Left ventricle myocardium superior (tissue), 1 donor: ENCODE data around the gene GARIN6. TPM values are rescaled to one million over a fixed set of nuclear protein-coding genes. Genes with fewer than 3 reads are reported as not detected.
"Not testable (repeated sequence)": the region's sequence is repeated elsewhere in the genome, so short reads cannot be mapped to it uniquely, and the experiment has no call there.

Source experiments
- ATAC-seq: fragments of 200-7000 bp; cut with Tn5 transposase; one replicate; pipeline ENCODE4 v1.9.1; 2020; ENCODE audit warnings: mild to moderate bottlenecking, moderate library complexity
- DNase-seq: peaks from one replicate; pipeline ENCODE4 v3.0.0-alpha.2; 2020
- intact Hi-C: fragments of 100-400 bp; cut with micrococcal nuclease; formaldehyde crosslinking; loops from one replicate; pipeline ENCODE4 v1.11.0; 2022
- long read RNA-seq: library from polyadenylated mRNA; unstranded; transcript quantifications from one replicate; pipeline ENCODE4 v2.0.0, GENCODE V29; 2021
- total RNA-seq: library from RNA; stranded (reverse); fragmentation: NEBNext Ultra II Directional; extraction: Animal tissue kit (Norgen Biotek cat#: 25700); gene quantifications from one replicate; pipeline ENCODE4 v1.2.1, GENCODE V29; 2021
- donor health status: DM: no; HTN: yes; CAD: no; lungs with severe emphysema.

GARIN6 gene
- not detected for total RNA-seq
- long read RNA-seq = 0 reads

DNA sequence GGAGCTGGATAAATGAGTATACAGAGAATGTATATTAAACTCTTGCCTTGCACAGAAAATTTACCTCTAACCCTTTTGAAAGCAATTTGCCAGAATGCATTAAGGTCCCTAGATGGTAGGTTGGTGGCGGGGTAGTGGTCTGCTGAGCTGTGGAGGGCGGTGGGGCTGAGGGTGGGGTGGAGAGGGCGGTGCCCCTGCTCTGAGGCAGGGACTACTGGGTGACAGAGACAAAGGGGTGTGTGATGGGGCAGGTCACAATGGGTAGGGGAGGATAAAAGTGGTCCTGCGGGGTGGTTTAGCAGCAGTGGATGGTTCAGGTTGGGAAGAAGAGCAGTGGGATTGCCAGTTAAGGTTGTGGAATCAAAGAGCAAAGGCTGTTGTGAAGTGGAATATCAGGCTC lies at the start of gene GARIN6:
GARIN6 (plus strand) TSS at position 301 of the 400 bp plus-strand sequence. CDS start 422 bp downstream, outside the sequence.
- no peak for ATAC-seq
- DNase-seq = no peak
- intact Hi-C loops = no loop called here

DNA sequence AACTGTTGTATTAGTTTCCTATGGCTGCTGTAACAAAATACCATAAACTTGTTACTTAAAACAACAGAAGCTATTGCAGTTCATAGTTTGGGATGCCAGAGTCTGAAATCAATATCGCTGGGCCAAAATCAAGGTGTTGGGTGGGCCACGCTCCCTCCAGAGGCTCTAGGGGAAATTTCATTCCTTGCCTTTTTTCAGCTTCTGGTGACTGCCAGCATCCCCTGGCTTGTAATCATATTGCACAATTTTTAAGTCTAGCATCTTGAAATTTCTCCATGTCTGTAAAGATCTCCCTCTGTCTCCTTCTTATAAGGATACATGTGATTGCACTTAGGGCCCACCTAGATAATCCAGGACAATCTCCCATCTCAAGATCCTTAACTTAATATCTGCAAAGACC lies 48.8 kb upstream of the GARIN6 start:
- intact Hi-C loops = no loop called here
- ATAC-seq = no peak

DNA sequence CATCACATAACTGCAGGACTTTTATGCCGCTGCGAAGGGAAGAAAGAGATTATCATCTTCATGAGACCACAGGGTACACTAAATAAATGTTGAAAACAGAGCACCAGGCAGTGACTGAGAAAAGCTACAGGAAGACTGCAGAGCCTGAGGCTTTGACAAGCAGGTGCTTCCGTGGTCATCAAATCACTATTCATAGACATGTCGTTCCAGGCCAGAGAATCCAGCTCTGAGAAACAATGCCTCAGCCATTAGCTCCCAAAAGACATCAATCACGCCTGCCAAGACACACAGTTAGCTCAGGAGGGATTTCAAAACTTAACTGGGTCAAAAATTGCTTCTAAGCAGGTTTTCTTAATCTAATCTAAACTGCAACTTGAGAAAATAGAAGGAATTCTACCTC lies 47.2 kb upstream of the GARIN6 start:
- no peak for DNase-seq
- intact Hi-C loops = no loop called here
- ATAC-seq = no peak

More for the DNA sequence above, 48.8 kb upstream of the GARIN6 start:
- no peak for DNase-seq

DNA sequence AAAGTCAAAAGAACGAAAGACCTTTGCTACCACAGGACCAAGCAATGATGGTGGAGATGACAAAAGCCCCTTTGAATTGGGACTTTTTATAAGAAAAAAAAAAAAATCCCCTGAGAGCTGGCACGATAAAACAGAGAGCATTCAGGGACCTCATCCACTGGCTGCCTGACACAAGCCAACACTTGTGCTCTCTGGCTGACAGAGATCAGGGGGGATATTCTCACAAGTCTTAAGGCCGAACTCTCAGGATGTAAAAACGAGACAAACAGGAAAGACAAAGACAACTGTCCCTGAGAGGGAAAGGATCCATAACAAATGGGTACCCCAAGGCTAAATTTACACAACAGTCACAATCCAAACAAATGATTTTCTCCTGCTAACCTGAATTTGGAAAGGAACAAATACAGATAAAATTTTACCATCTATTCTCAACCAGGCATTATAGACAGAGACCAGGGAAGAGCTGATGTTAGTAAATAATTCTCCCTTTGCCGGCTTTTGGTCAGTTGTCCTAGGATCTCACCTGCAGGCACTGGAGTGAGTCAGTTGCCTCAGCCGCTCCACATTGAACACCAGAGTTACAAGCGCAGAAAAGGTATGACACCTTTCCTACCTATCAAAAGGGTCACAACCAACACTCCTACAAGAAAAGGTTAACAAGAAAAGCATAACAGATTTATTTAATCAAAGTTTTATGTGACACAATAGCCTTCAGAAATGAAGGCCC lies 37.9 kb upstream of the GARIN6 start:
- intact Hi-C loops = no loop called here
- ATAC-seq (no peak), DNase-seq (no peak)

DNA sequence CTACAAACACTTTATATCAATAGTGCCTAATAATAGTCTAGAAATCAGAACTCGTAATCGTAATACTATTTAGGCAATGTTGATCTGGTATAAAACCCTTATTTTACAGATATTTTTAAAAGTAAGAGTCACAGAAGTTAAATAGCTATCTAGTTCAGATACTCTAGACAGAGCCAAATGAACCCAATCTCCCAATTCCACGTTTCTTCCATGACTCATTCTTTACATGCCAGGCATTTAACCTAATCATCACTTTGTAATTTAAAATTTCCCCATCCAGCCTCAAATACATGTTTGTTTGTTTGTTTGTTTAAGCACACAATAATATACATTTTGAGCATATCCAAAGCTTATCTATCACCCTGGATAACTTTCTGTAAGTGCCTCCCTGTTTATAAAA lies 36.4 kb upstream of the GARIN6 start:
- ATAC-seq (no peak), DNase-seq (no peak)
- intact Hi-C loops = no loop called here

DNA sequence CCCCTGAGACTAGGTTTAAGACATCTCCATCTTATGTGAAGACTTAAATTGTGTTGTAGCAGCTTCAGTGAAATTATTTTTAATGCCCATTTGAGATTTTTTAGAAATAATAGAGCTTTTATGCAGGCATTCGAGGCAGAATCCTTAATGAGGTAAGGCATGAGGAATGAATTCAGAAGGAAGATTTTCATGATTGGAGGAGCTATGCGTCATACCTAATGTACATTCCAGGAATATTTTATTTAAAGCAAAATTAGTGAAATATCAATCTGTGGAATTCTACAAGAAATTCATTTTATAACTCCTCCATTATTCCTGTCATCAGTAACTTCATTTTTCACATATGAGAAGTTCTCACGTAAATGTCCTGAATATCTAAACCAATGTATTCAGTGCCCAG lies 36.0 kb upstream of the GARIN6 start:
- ATAC-seq (no peak), DNase-seq (no peak)
- intact Hi-C loops = no loop called here

DNA sequence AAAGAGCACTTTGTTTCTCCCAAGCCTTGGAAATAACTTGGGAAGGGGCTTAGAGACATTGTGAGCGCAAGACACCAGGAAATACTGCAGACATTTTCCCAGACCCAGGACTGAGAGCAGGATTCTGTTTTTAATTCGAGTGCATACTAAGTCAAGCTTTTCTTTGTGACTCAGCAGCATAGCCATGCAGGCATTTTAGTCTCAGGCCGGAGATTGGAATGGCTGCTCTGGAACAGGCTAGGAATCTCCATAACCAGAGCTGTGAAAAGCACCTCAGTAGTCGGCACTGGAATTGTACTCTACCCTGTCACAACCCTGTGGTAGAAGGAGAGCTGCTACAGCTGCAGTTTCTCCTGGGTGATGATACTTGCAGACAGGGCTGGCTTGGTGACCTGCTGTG lies 28.9 kb upstream of the GARIN6 start:
- intact Hi-C loops = no loop called here
- DNase-seq (no peak), ATAC-seq (no peak)

DNA sequence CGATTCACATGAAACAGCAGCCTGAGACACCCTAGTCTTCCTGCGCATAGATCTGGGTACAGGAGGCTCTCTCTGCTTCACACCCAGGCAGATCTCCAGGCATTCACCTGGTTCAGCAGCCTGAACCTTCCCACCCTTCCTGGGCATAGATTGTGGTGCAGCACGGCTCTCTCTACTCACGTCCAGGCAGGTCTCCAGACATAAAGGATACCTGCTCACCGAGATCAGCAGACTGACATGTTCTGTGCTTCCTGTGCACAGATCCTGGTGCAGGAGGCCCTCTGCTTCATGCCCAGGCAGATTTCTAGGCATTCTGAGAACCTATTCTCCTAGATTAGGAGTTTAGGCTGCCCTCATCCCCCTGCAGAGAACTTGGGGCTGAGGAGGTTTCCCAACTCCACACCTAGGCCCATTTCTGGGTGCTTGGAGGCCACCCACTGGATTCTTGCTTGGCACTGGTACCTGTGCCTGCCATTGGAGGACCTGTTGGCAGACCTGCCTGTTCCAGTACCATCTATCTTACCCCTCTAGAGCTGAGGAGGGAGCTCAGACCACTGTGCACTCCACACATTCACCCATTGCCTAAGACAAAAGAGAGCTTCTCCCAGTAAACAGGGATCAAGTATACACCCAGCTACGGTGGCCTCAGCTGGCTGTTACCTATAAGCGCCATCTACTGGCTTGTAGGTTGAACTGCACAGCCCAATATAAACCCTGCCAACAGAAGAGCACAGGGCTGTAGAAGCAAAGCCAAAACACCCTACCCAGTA lies 28.0 kb upstream of the GARIN6 start:
- ATAC-seq (no peak), DNase-seq (no peak)
- intact Hi-C loops = no loop called here

DNA sequence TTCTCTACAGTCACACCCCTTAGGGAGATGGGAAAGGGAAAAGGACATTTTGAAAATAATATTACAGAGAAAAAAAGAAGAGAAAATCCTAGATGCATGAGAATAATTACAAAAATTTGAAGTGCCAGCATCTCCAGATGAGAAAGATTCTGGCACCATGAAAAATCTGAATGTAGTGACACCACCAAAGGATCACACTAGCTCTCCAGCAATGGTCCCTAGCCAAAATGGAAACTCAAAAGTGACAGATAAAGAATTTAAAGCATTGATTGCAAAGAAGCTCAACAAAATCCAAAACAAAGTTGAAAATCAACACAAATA lies 27.4 kb upstream of the GARIN6 start:
- ATAC-seq = no peak
- DNase-seq = no peak
- intact Hi-C loops = no loop called here

DNA sequence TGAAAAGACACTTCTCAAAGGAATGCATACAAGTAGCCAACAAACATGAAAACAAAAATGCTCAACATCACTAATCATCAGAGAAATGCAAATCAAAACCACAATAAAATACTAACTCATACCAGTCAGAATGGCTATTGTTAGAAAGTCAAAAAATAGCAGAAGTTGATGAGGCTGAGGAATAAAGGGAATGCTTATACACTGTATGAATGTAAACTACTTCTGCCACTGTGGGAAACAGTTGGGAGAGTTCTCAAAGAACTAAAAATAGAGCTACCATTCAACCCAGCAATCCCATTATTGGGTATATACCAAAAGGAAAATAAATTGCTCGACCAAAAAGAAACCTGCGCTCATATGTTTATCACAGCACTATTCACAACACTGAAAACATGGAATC lies 23.0 kb upstream of the GARIN6 start:
- ATAC-seq, DNase-seq, intact Hi-C loops: not testable (repeated sequence)

DNA sequence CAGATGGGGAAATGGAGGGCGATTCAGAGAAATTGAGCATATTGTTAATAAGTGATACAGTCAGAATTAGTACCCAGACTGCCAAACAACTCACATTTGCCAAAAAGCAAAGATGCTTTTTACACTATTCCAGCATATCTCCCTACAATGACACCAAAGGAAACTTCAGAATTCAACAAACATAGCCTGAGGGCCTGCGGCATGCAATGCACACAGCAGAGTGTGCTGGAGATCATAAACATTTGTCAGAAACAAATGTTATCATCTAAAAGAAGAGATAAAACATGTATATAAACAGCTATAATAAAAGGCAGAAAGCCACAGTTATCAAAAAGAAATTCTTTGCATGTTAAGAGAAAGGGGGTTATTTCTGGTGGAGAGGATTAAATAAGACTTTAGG lies 20.1 kb upstream of the GARIN6 start:
- DNase-seq (no peak), ATAC-seq (no peak)
- intact Hi-C loops = no loop called here

DNA sequence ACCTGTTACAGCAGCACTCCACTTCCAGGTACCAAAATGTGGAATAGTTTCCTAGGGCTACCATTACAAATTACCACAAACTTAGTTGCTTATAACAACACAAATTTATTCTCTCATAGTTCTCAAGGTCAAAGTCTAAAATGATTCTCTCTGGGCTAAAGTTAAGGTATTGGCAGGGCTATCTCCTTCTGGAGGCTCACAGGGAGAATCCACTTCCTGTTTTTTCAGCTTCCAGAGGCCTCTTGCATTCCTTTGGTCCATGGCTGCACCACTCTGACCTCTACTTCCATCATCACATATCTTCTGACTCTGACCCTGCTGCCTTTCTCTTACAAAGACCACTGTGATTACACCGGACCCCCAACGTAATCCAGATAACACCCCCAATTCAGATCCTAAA lies 2.9 kb upstream of the GARIN6 start:
- intact Hi-C loops = no loop called here
- no peak for DNase-seq
- no peak for ATAC-seq

DNA sequence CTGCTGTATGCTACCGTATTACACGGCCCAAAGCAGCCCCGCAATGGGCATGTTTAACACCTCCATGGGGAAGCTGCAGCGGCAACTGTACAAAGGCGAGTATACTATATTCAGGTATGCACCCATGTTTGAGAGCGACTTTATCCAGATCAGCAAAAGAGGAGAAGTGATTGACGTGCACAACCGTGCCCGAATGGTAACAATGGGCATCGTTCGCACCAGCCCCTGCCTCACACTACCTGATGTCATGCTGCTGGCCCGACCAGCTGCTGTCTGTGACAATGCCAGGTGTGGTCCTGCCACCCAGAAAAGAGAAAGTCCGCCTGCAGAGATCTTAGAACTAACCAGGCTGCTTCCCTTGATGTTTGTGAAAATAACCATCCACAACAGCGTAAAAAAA lies 630 bp downstream of the GARIN6 start:
- ATAC-seq = no peak
- intact Hi-C loops = no loop called here
- no peak for DNase-seq

DNA sequence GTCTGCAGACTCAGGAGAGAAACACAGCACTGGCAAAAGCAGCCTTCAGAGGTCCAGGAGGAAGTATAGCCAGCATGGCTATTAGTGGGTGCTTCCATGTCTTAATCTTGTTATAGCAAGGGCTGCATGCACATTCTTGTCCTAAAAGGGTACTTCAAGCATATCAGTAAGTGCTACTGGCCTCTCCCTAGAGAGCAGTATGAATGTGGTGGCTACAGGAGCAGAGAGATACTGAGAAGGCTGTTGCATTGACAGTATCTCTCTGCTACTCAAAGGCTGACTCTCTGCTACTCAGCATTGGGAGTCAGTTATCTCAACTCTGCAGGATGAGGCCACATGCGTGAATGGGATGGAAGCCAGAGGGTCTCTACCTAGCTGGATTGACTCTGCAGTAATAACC lies 2.0 kb downstream of the GARIN6 start:
- no peak for ATAC-seq
- intact Hi-C loops = no loop called here
- no peak for DNase-seq

DNA sequence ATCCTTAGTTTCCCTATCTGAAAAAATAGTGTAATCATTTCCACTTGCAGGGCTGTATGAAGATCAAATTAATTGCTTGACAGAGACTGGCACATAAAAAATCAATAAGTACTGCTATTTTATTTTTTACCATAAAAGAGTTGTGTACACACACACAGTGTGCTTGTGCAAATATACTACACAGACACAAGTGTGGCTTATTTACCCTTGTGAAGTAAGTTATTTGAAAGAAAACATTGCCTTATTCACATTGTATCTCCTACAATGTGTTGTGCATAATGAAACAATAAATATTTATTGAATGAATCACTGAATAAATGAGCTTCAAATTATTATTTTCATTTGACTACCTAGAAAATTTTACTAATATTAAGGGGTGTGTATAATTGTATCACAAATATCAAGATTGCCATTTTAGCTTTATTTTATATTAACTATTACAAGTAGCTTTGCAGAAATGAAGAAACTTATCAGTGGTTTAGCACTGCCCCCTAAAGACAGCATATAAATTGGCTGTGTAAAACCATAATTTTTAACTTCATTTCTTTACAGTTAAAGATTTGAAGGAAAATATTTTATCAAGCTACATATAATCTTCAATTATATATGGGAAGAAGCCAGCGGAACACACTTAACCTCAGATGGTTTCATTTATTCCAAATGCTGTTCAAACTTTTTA lies 11.3 kb downstream of the GARIN6 start:
- ATAC-seq (no peak), DNase-seq (no peak)
- intact Hi-C loops = no loop called here

DNA sequence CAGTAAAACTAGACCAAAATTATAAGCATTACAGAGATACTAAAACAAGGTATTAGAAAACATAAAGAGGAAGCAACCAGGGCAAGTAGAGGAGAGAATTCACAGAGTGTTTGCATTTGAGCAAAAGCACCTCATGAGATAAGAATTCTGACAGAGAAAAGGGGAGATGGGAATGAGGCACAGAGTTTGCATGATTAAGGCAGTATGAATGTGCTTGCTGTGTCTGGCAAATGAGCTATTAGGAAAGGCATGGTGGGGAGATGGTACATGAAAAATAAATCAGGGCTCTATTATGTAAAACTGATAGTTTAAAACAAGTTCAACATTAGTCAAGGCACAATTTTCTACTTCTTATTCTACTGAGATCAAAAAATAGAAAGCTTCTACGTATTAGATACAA lies 23.1 kb downstream of the GARIN6 start:
- ATAC-seq (no peak), DNase-seq (no peak)
- intact Hi-C loops = no loop called here

DNA sequence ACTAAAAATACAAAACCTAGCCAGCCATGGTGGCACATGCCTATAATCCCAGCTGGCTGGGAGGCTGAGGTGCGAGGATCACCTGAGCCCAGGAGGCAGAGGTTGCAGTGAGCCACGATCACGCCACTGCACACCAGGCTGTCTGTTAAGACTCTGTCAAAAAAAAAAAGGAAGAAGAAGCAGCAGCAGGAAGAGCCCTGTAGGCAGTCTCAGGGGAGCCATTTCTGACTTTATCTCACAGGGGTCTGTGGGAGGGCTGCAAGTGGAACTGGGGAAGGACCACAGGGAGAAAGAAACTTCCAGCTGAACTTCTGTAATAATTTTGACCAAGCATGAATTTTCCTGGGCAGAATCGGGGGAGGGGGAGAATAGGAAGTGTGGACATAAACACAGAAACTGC lies 32.7 kb downstream of the GARIN6 start:
- intact Hi-C loops = no loop called here
- no peak for ATAC-seq
- no peak for DNase-seq

DNA sequence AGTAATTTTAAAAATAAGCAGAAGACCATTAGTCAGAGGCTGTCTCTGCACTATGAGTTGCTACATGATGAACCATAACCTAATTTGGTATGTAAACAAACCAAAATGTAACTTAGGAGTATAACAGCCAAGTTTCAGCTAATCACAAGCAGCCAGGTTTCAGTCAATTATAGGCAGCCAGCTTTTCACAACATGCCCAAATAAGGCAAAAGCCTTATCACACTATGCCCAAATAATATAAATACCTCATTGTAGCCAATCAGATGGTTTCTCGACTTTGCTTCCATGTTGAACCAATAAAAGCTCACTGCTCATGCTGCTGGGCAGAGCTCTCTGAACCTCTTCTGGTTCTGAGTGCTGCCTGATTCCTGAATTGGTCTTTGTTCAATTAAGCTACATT lies 38.6 kb downstream of the GARIN6 start:
- intact Hi-C loops = no loop called here
- ATAC-seq (no peak), DNase-seq (no peak)

DNA sequence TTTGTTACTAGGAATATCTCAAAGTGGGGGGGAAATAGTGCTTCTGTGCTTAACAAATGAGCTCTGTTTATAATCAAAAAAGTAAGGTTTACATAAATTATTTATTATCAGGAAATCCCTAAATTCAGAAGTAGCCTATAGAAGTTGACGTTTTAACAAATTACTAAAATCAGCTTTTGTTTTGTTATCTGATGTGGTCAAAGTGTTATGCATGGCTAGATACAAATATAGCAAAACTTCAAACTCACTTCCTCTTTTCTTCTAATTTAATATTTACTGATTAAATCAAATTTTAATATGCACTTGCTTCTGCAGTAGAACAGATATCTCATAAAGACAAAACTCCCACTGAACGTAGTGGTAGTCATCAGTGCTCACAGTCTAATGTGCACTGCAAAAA lies 47.5 kb downstream of the GARIN6 start:
- DNase-seq = no peak
- no peak for ATAC-seq
- intact Hi-C loops = no loop called here
